ENCODE data around the gene HTT. TPM values are rescaled to one million over a fixed set of nuclear protein-coding genes. Genes with fewer than 3 reads are reported as not detected.
A peak's percentile ranks its signal among the peaks of the same experiment; 100 is the strongest.

The HTT gene
- total RNA-seq, 2 experiments from 2014 or later, result 56.9 to 62.6 TPM

DNA sequence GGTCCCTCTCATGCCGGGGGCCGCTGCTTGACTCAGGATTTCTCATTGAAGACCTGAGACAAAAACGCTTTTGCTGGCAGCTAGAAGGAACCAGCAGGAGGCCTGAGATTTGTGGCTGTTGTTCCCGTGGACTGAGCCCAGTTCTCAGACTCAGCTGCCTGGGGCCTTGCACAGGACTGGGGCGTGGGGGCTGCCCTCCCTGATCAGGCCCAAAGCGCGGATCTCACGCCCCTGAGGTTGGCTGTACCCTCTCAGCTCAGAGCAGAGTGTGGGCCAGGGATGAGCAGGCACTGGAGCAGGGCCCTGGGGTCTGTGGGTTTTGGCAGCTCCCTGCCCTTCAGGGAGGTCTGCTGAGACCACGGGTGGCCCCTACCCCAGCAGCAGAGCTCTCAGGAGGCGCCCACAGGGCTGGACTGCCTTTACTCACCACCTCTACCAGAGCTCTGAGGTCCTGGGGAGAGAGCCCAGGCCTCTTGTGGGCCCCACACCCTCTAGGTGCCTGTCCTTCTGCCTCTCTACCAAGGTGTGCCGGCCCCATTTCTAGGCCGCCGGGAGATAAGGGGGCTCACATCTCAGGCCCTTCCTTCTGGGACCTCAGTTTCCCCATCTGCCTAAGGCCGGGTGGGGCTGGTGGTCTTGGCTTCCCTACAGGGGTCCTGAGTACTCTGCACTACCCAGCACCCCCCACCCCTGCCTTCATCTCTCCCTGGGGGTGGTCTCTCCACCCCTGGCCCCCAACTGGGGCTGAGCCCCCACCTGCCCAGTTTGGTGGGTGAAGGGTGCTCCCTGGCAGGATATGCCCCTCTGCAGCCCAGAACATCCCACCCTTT, 180.0 kb downstream of the HTT start:
- POLR2A ChIA-PET, result no interaction called here
- H3K4me1 ChIP-seq (ENCODE audit: insufficient read depth, low read length), result no peaks in the 10 kb centered on the region
- no peak overlapping the region for H3K27ac ChIP-seq (ENCODE audit: low read depth in 1 of 2, low read length in 2 of 2)
- no peak overlapping the region for H3K4me3 Mint-ChIP-seq
- no peak overlapping the region for H3K27ac Mint-ChIP-seq
- ATAC-seq (ENCODE audit: poor library complexity) (no peak), DNase-seq (peak in 1 of 14 experiments; percentile 25)
- peaks cover 7% of the 10 kb centered on the region for H3K36me3 Mint-ChIP-seq (ENCODE audit: low read depth)
- intact Hi-C loops (cut with DNase I, micrococcal nuclease), result no loop called here
- CTCF ChIA-PET, result no interaction called here
- no peaks in the 10 kb centered on the region for H3K9me3 ChIP-seq (ENCODE audit: control insufficient read depth in 1 of 2, insufficient read depth in 1 of 2, low read length in 2 of 2)
- H3K27me3 ChIP-seq (ENCODE audit: control insufficient read depth in 1 of 2, insufficient read depth in 2 of 2, low read length in 2 of 2), result no peaks in the 10 kb centered on the region
- H3K9me3 Mint-ChIP-seq, result no peaks in the 10 kb centered on the region
- no peak overlapping the region for H3K4me3 ChIP-seq (ENCODE audit: low read length)
- no peaks in the 10 kb centered on the region for H3K36me3 ChIP-seq (ENCODE audit: insufficient read depth, low read length)
- H3K4me1 Mint-ChIP-seq (ENCODE audit: low read depth), result no peaks in the 10 kb centered on the region
- H3K27me3 Mint-ChIP-seq, result no peaks in the 10 kb centered on the region
- TF ChIP-seq, protein P1, sequence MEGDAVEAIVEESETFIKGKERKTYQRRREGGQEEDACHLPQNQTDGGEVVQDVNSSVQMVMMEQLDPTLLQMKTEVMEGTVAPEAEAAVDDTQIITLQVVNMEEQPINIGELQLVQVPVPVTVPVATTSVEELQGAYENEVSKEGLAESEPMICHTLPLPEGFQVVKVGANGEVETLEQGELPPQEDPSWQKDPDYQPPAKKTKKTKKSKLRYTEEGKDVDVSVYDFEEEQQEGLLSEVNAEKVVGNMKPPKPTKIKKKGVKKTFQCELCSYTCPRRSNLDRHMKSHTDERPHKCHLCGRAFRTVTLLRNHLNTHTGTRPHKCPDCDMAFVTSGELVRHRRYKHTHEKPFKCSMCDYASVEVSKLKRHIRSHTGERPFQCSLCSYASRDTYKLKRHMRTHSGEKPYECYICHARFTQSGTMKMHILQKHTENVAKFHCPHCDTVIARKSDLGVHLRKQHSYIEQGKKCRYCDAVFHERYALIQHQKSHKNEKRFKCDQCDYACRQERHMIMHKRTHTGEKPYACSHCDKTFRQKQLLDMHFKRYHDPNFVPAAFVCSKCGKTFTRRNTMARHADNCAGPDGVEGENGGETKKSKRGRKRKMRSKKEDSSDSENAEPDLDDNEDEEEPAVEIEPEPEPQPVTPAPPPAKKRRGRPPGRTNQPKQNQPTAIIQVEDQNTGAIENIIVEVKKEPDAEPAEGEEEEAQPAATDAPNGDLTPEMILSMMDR (IDR thresholded peaks at IDR 0.05), result no peak

GRCh38 chr4:3255611-3256186, 181.2 kb downstream of the HTT start:
- CTCF ChIA-PET, result no interaction called here
- Histone ChIP-seq H3K9me3 (ENCODE audit: control insufficient read depth in 1 of 2, insufficient read depth in 1 of 2, low read length in 2 of 2) (no peaks in the 10 kb centered on the region), H3K36me3 (ENCODE audit: insufficient read depth, low read length) (no peaks in the 10 kb centered on the region), H3K4me3 (ENCODE audit: low read length) (no peak overlapping the region), H3K27ac (ENCODE audit: low read depth in 1 of 2, low read length in 2 of 2) (no peak overlapping the region), H3K27me3 (ENCODE audit: control insufficient read depth in 1 of 2, insufficient read depth in 2 of 2, low read length in 2 of 2) (no peaks in the 10 kb centered on the region), H3K4me1 (ENCODE audit: insufficient read depth, low read length) (no peaks in the 10 kb centered on the region)
- Mint-ChIP-seq H3K36me3 (ENCODE audit: low read depth) (peaks cover 7% of the 10 kb centered on the region), H3K4me1 (ENCODE audit: low read depth) (no peaks in the 10 kb centered on the region), H3K27me3 (no peaks in the 10 kb centered on the region), H3K4me3 (no peak overlapping the region), H3K9me3 (no peaks in the 10 kb centered on the region), H3K27ac (no peak overlapping the region)
- TF ChIP-seq, protein P1 (IDR thresholded peaks at IDR 0.05), result no peak
- intact Hi-C loops (cut with DNase I, micrococcal nuclease), result no loop called here
- DNase-seq (peak in 1 of 14 experiments; percentile 21), ATAC-seq (ENCODE audit: poor library complexity) (no peak)
- POLR2A ChIA-PET, result no interaction called here

GRCh38 chr4:3256230-3257102, 182.0 kb downstream of the HTT start:
- no peak overlapping the region for H3K27ac ChIP-seq (ENCODE audit: low read depth in 1 of 2, low read length in 2 of 2)
- H3K36me3 Mint-ChIP-seq (ENCODE audit: low read depth), result peaks cover 7% of the 10 kb centered on the region
- DNase-seq (no peak), ATAC-seq (ENCODE audit: poor library complexity) (no peak)
- CTCF ChIA-PET, result no interaction called here
- H3K27ac Mint-ChIP-seq, result no peak overlapping the region
- H3K27me3 ChIP-seq (ENCODE audit: control insufficient read depth in 1 of 2, insufficient read depth in 2 of 2, low read length in 2 of 2), result no peaks in the 10 kb centered on the region
- no peaks in the 10 kb centered on the region for H3K36me3 ChIP-seq (ENCODE audit: insufficient read depth, low read length)
- H3K27me3 Mint-ChIP-seq, result no peaks in the 10 kb centered on the region
- no peaks in the 10 kb centered on the region for H3K9me3 Mint-ChIP-seq
- TF ChIP-seq, protein P1 (IDR thresholded peaks at IDR 0.05), result no peak
- H3K4me3 Mint-ChIP-seq, result no peak overlapping the region
- intact Hi-C loops (cut with DNase I, micrococcal nuclease), result no loop called here
- H3K9me3 ChIP-seq (ENCODE audit: control insufficient read depth in 1 of 2, insufficient read depth in 1 of 2, low read length in 2 of 2), result no peaks in the 10 kb centered on the region
- POLR2A ChIA-PET, result no interaction called here
- H3K4me1 Mint-ChIP-seq (ENCODE audit: low read depth), result no peaks in the 10 kb centered on the region
- H3K4me3 ChIP-seq (ENCODE audit: low read length), result no peak overlapping the region
- H3K4me1 ChIP-seq (ENCODE audit: insufficient read depth, low read length), result no peaks in the 10 kb centered on the region
